GM12878 (cell line): ENCODE data around the gene SORT1. TPM values are rescaled to one million over a fixed set of nuclear protein-coding genes. Genes with fewer than 3 reads are reported as not detected.
"Not testable (repeated sequence)": the region's sequence is repeated elsewhere in the genome, so short reads cannot be mapped to it uniquely, and the experiment has no call there.

ENCODE experiments used
- ATAC-seq: fragments of 200-7000 bp; cut with Tn5 transposase; 3 replicates; pipeline ENCODE4 v1.9.1; 2020; ENCODE audit warnings: mild to moderate bottlenecking, moderate library complexity
- BruUV-seq: library from RNA; stranded (reverse); fragments of 400-500 nt; replicated peaks from 2 replicates; lab custom pipeline; 2021; lab: Mats Ljungman, UMichigan
- CTCF ChIA-PET: fragments of 300-600 bp; sonication (Branson Sonifier 250); formaldehyde crosslinking; extraction: SDS; loops from one replicate; lab custom pipeline; 2021; ENCODE audit warnings: inconsistent platforms; lab: Yijun Ruan, JAX
- POLR2A ChIA-PET: fragments of 350-600 bp; formaldehyde crosslinking; extraction: SDS; loops from one replicate; lab custom pipeline; 2021; ENCODE audit warnings: inconsistent platforms; lab: Charles Lee
- RAD21 ChIA-PET: fragments of 300-600 bp; sonication (Branson Sonifier 250); formaldehyde crosslinking; loops from one replicate; lab custom pipeline; 2023; ENCODE audit warnings: antibody characterized with exemption; ENCODE audit not compliant: unreplicated experiment; lab: Charles Lee
- SMC1A ChIA-PET: fragments of 300-600 bp; sonication (Branson Sonifier 250); formaldehyde crosslinking; loops from one replicate; lab custom pipeline; 2023; ENCODE audit not compliant: unreplicated experiment, uncharacterized antibody; lab: Charles Lee
- DNase-seq: peaks from one replicate; pipeline ENCODE4 v3.0.0-alpha.2; 2011; ENCODE audit warnings: low read depth, low spot score
- FAIRE-seq: peaks from 3 replicates; lab custom pipeline; 2011; peaks lifted over from hg19 to GRCh38; lab: Jason Lieb, UNC
- H2AFZ ChIP-seq: 2 replicates; pipeline ENCODE4 v1.6.0; 2011; ENCODE audit warnings: low read depth, low read length, control low read depth; ENCODE audit not compliant: control insufficient read depth
- H3K27ac ChIP-seq: 2 replicates; pipeline ENCODE4 v1.5.1; 2011; ENCODE audit warnings: control low read depth; ENCODE audit not compliant: control insufficient read depth, insufficient read depth
- H3K27me3 ChIP-seq, 2 experiments: replicated peaks in 1 of 2; 2 replicates each; pipeline versions ENCODE4 v1.6.0 to v1.6.1; 2011; ENCODE audit warnings: low read length in 1 of 2; ENCODE audit not compliant: control insufficient read depth in 2 of 2, insufficient read depth in 2 of 2
- H3K36me3 ChIP-seq, 2 experiments: 2 replicates each; pipeline ENCODE4 v1.5.1; 2011; ENCODE audit warnings: low read length in 1 of 2; ENCODE audit not compliant: control insufficient read depth in 2 of 2, insufficient read depth in 2 of 2
- H3K4me1 ChIP-seq: 2 replicates; pipeline ENCODE4 v1.6.1; 2011; ENCODE audit warnings: mild to moderate bottlenecking, low read length, moderate library complexity, mixed read lengths; ENCODE audit not compliant: control insufficient read depth, insufficient read depth
- H3K4me2 ChIP-seq: 2 replicates; pipeline ENCODE4 v1.6.0; 2011; ENCODE audit warnings: control low read depth; ENCODE audit not compliant: control insufficient read depth, insufficient read depth
- H3K4me3 ChIP-seq: fragments of 200-600 bp; sonication (generic); 2 replicates; pipeline ENCODE4 v1.5.1; 2016
- H3K79me2 ChIP-seq: 2 replicates; pipeline ENCODE4 v1.6.0; 2011; ENCODE audit warnings: low read length; ENCODE audit not compliant: control insufficient read depth, insufficient read depth
- H3K9ac ChIP-seq: 2 replicates; pipeline ENCODE4 v1.8.0; 2011; ENCODE audit warnings: low read length, control low read depth, mixed read lengths; ENCODE audit not compliant: control insufficient read depth, insufficient read depth
- H3K9me3 ChIP-seq: replicated peaks from 3 replicates; pipeline ENCODE4 v1.5.1; 2011; ENCODE audit warnings: mild to moderate bottlenecking, low read length; ENCODE audit not compliant: control insufficient read depth, insufficient read depth
- H4K20me1 ChIP-seq: 2 replicates; pipeline ENCODE4 v1.6.0; 2011; ENCODE audit not compliant: control insufficient read depth, insufficient read depth
- ASH2L ChIP-seq: fragments of 300-600, 200-600 bp; sonication (generic); IDR thresholded peaks from 2 replicates; pipeline ENCODE4 v1.6.1; 2017; ENCODE audit warnings: low read depth, mild to moderate bottlenecking, borderline replicate concordance
- ATF2 ChIP-seq: IDR thresholded peaks from 2 replicates; pipeline ENCODE4 v1.6.1; 2012; ENCODE audit warnings: low read length, inconsistent platforms
- CBFB ChIP-seq: IDR thresholded peaks from 2 replicates; pipeline ENCODE4 v1.6.1; 2016; ENCODE audit warnings: antibody characterized with exemption, low read depth
- CHD1 ChIP-seq: IDR thresholded peaks from 2 replicates; pipeline ENCODE4 v1.6.1; 2012; ENCODE audit warnings: low read depth, low read length, improper control_type of control experiment
- EP300 ChIP-seq, 2 experiments: fragments of 150-350 bp in 1 of 2; IDR thresholded peaks; 2 replicates each; pipeline ENCODE4 v1.6.1; 2011 to 2012; ENCODE audit warnings: low read depth in 2 of 2, low read length in 2 of 2, borderline replicate concordance in 1 of 2, improper control_type of control experiment in 1 of 2, inconsistent platforms in 1 of 2; ENCODE audit not compliant: control insufficient read depth in 1 of 2
- EZH2 ChIP-seq: IDR thresholded peaks from 2 replicates; pipeline ENCODE4 v1.6.1; 2012; ENCODE audit warnings: low read depth, mild to moderate bottlenecking, control low read depth, inconsistent platforms, low read length, borderline replicate concordance; ENCODE audit not compliant: control insufficient read depth
- GABPA ChIP-seq: IDR thresholded peaks from 2 replicates; pipeline ENCODE4 v1.6.1; 2014; ENCODE audit warnings: antibody characterized with exemption, low read depth, mild to moderate bottlenecking, inconsistent platforms
- MYC ChIP-seq: IDR thresholded peaks from 2 replicates; pipeline ENCODE4 v1.6.1; 2011; ENCODE audit warnings: mild to moderate bottlenecking, low read length, moderate library complexity, inconsistent platforms; ENCODE audit not compliant: insufficient read depth, insufficient replicate concordance, insufficient read length, severe bottlenecking
- NR2C2 ChIP-seq: IDR thresholded peaks from 2 replicates; pipeline ENCODE4 v1.6.1; 2011; ENCODE audit warnings: borderline replicate concordance, low read depth; ENCODE audit not compliant: control insufficient read depth, insufficient read length
- PKNOX1 ChIP-seq: fragments of 450-650 bp; IDR thresholded peaks from 2 replicates; pipeline ENCODE4 v1.6.1; 2016; ENCODE audit warnings: mild to moderate bottlenecking
- POLR2AphosphoS2 ChIP-seq: IDR thresholded peaks from 2 replicates; pipeline ENCODE4 v1.6.1; 2011; ENCODE audit warnings: low read depth, mild to moderate bottlenecking, low read length, improper control_type of control experiment, moderate library complexity
- RAD51 ChIP-seq: fragments of 450-650 bp; IDR thresholded peaks from 2 replicates; pipeline ENCODE4 v1.6.1; 2016; ENCODE audit warnings: moderate library complexity, mild to moderate bottlenecking, inconsistent platforms
- ZZZ3 ChIP-seq: IDR thresholded peaks from 2 replicates; pipeline ENCODE4 v1.6.1; 2011; ENCODE audit warnings: low read depth; ENCODE audit not compliant: control insufficient read depth, insufficient read length
- WGBS: methylation state at CpG from one replicate; pipeline ENCODE4 v1.1.6; 2016; ENCODE audit warnings: low lambda C conversion rate; ENCODE audit not compliant: insufficient replicate concordance, insufficient coverage; ENCODE audit errors: missing lambda C conversion rate; 5-methylcytosine and 5-hydroxymethylcytosine counted together
- in situ Hi-C: fragments of 300-500 bp; cut with MboI; formaldehyde crosslinking; loops from 9 replicates; pipeline ENCODE4 v1.14.3; 2018; ENCODE audit warnings: mixed read lengths
- intact Hi-C: fragments of 100-400 bp; cut with micrococcal nuclease; formaldehyde crosslinking; loops from one replicate; pipeline ENCODE4 v1.14.2; 2022; ENCODE audit not compliant: unreplicated experiment
- polyA plus RNA-seq, 11 experiments: library from polyadenylated mRNA; depleted of rRNA in 4 of 11; unstranded in 6 of 11; stranded (reverse) in 5 of 11; fragments of >200 nt; fragmentation: Nextera tagmentation in 4 of 11; fragmentation: Illumina TruSeq in 1 of 11; extraction: Ambion mirVana in 4 of 11; extraction: Trizol in 1 of 11; gene quantifications; 1 replicate in 1 of 11; 2 replicates in 10 of 11; pipeline versions ENCODE4 v1.2.1 to v1.2.3, GENCODE V29; 2011 to 2016; ENCODE audit warnings: inconsistent platforms in 2 of 11, missing spikeins in 2 of 11, low read depth in 1 of 11
- total RNA-seq, 4 experiments: library from RNA; depleted of rRNA in 3 of 4; stranded (reverse); fragments of >200 nt in 3 of 4; fragmentation: Illumina TruSeq in 1 of 4; extraction: Trizol in 1 of 4; gene quantifications; 2 replicates each; pipeline versions ENCODE4 v1.2.1 to v1.2.3, GENCODE V29; 2013 to 2021

Gene SORT1
- total and polyA plus RNA-seq, 10 of the 15 experiments (the other 5 are each of a cell fraction or from before 2014, with no cell fraction given): 0.06 to 1.9 (median 0.33) TPM; not detected in 1

- no peak for TF ChIP-seq EP300 (IDR thresholded peaks at IDR 0.05; ENCODE audit: borderline replicate concordance in 1 of 2, control insufficient read depth in 1 of 2, low read depth in 2 of 2, low read length in 2 of 2)
- TF ChIP-seq NR2C2: no peak
- TF ChIP-seq EZH2: no peak
Observed at GRCh38 chr1:109377698-109378097, 20.0 kb downstream of the SORT1 start (continued).

- H3K9me3 ChIP-seq, H3K36me3 ChIP-seq, ATAC-seq, BruUV-seq, RAD21 ChIA-PET, H3K27me3 ChIP-seq, H3K27ac ChIP-seq, CTCF ChIA-PET, H2AFZ ChIP-seq, DNase-seq, H3K79me2 ChIP-seq, H4K20me1 ChIP-seq, POLR2A ChIA-PET, intact Hi-C loops, H3K4me2 ChIP-seq, in situ Hi-C loops, H3K9ac ChIP-seq, FAIRE-seq, H3K4me3 ChIP-seq, H3K4me1 ChIP-seq: not testable (repeated sequence)
- SMC1A ChIA-PET: interaction anchor here (1.7 kb wide), 1 partner anchor 13 kb away, joined by 3 read pairs; no protein-coding TSS in a partner anchor
- WGBS: 85% methylated on average over 2 of the region's 2 CpGs
Observed at GRCh38 chr1:109373696-109374095, 24.0 kb downstream of the SORT1 start.

- ATAC-seq: no peak
- POLR2A ChIA-PET: no interaction called here
- SMC1A ChIA-PET: interaction anchor here (1.7 kb wide), 1 partner anchor 14 kb away, joined by 3 read pairs; no protein-coding TSS in a partner anchor
- TF ChIP-seq CHD1 (no peak), POLR2AphosphoS2 (no peak), RAD51 (no peak), ATF2 (no peak), ZZZ3 (no peak), CBFB (no peak), GABPA (no peak), ASH2L (no peak), PKNOX1 (no peak), MYC (no peak)
Observed at GRCh38 chr1:109373126-109373525, 24.6 kb downstream of the SORT1 start.

More at GRCh38 chr1:109373126-109373525, 24.6 kb downstream of the SORT1 start:
- H4K20me1 ChIP-seq: no peaks in the 10 kb centered on the region
- no peaks in the 10 kb centered on the region for H3K79me2 ChIP-seq
- ChIA-PET RAD21 (no interaction called here), CTCF (interaction anchor here (1.0 kb wide), 1 partner anchor 9 kb away, joined by 3 read pairs; no protein-coding TSS in a partner anchor)
- no peak overlapping the region for H2AFZ ChIP-seq
- H3K4me1 ChIP-seq: peaks cover 9% of the 10 kb centered on the region; the same call in 1 of the 2 replicates
- no peak overlapping the region for H3K9ac ChIP-seq
- FAIRE-seq (no peak), DNase-seq (no peak)
- H3K4me3 ChIP-seq: no peak overlapping the region
- no peaks in the 10 kb centered on the region; the same call in 2 of the 3 replicates for H3K9me3 ChIP-seq
- H3K27ac ChIP-seq: no peak overlapping the region
- BruUV-seq: no TSS peak
- intact Hi-C loops (no loop called here), in situ Hi-C loops (no loop called here)
- H3K36me3 ChIP-seq: no peaks in the 10 kb centered on the region
- WGBS: 89% methylated on average over 5 of the region's 5 CpGs
- H3K4me2 ChIP-seq: no peak overlapping the region
- no peaks in the 10 kb centered on the region for H3K27me3 ChIP-seq
